Measurements from ENCODE around the gene STAT4. TPM values are rescaled to one million over a fixed set of nuclear protein-coding genes. Genes with fewer than 3 reads are reported as not detected.

STAT4 gene
- polyA plus RNA-seq, 1 donor (not counting 4 experiments of a cell fraction or from before 2014, with no cell fraction given), result 2.0 TPM

GRCh38 chr2:191143791-191144190 is 7.0 kb downstream of the STAT4 start:
- no peak overlapping the region for H3K4me2 ChIP-seq (ENCODE audit: control insufficient read depth, extremely low read depth, insufficient read depth, low read depth, low read length)
- no peaks in the 10 kb centered on the region for H3K36me3 ChIP-seq (ENCODE audit: control insufficient read depth in 2 of 2, extremely low read depth in 1 of 2, insufficient read depth in 2 of 2, low read length in 2 of 2)
- no peaks in the 10 kb centered on the region for H3K9me1 ChIP-seq (ENCODE audit: control insufficient read depth, extremely low read depth, insufficient read depth, low read length)
- H3K79me2 ChIP-seq (ENCODE audit: control insufficient read depth, insufficient read depth, low read length), result no peaks in the 10 kb centered on the region
- H3K27ac ChIP-seq (ENCODE audit: control insufficient read depth, insufficient read depth, low read length), result no peak overlapping the region
- no peaks in the 10 kb centered on the region for H3K27me3 ChIP-seq (ENCODE audit: control insufficient read depth, extremely low read depth, insufficient read depth, low read length)
- H3K9ac ChIP-seq (ENCODE audit: control insufficient read depth, extremely low read depth, insufficient read depth, low read length), result no peak overlapping the region
- no peak overlapping the region for H2AFZ ChIP-seq (ENCODE audit: control insufficient read depth, low read length)
- no peaks in the 10 kb centered on the region for H4K20me1 ChIP-seq (ENCODE audit: control insufficient read depth, extremely low read depth, insufficient read depth, low read length)
- DNase-seq (ENCODE audit: low read depth, low spot score), result no peak
- FAIRE-seq, result no peak
- H3K9me3 ChIP-seq (ENCODE audit: control insufficient read depth, low read depth, low read length), result no peaks in the 10 kb centered on the region
- no peak for TF ChIP-seq EZH2 (IDR thresholded peaks at IDR 0.05; ENCODE audit: low read length)
- TF ChIP-seq, protein P1, sequence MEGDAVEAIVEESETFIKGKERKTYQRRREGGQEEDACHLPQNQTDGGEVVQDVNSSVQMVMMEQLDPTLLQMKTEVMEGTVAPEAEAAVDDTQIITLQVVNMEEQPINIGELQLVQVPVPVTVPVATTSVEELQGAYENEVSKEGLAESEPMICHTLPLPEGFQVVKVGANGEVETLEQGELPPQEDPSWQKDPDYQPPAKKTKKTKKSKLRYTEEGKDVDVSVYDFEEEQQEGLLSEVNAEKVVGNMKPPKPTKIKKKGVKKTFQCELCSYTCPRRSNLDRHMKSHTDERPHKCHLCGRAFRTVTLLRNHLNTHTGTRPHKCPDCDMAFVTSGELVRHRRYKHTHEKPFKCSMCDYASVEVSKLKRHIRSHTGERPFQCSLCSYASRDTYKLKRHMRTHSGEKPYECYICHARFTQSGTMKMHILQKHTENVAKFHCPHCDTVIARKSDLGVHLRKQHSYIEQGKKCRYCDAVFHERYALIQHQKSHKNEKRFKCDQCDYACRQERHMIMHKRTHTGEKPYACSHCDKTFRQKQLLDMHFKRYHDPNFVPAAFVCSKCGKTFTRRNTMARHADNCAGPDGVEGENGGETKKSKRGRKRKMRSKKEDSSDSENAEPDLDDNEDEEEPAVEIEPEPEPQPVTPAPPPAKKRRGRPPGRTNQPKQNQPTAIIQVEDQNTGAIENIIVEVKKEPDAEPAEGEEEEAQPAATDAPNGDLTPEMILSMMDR (optimal IDR thresholded peaks at IDR 0.05 in 1 of 3, IDR thresholded peaks at IDR 0.05 in 1 of 3, conservative IDR thresholded peaks at IDR 0.05 in 1 of 3; ENCODE audit: extremely low read depth in 1 of 3, insufficient read depth in 2 of 3, low read length in 3 of 3), result no peak
- H3K4me1 ChIP-seq (ENCODE audit: control insufficient read depth, extremely low read depth, insufficient read depth, low read length), result peaks cover 7% of the 10 kb centered on the region
- dilution Hi-C loops (cut with MboI; ENCODE audit: extremely low pct_ligation_motif_present, low sequenced_read_pairs), result no loop called here
- H3K4me3 ChIP-seq (ENCODE audit: control insufficient read depth in 2 of 3, extremely low read depth in 1 of 3, insufficient read depth in 2 of 3, low read depth in 1 of 3, low read length in 3 of 3), result no peak overlapping the region

- Histone ChIP-seq H2AFZ (ENCODE audit: control insufficient read depth, low read length) (no peak overlapping the region), H3K27ac (ENCODE audit: control insufficient read depth, insufficient read depth, low read length) (no peak overlapping the region), H3K4me1 (ENCODE audit: control insufficient read depth, extremely low read depth, insufficient read depth, low read length) (no peaks in the 10 kb centered on the region), H4K20me1 (ENCODE audit: control insufficient read depth, extremely low read depth, insufficient read depth, low read length) (no peaks in the 10 kb centered on the region), H3K9me3 (ENCODE audit: control insufficient read depth, low read depth, low read length) (no peaks in the 10 kb centered on the region), H3K9ac (ENCODE audit: control insufficient read depth, extremely low read depth, insufficient read depth, low read length) (no peak overlapping the region), H3K4me3 (ENCODE audit: control insufficient read depth in 2 of 3, extremely low read depth in 1 of 3, insufficient read depth in 2 of 3, low read depth in 1 of 3, low read length in 3 of 3) (no peak overlapping the region), H3K36me3 (ENCODE audit: control insufficient read depth in 2 of 2, extremely low read depth in 1 of 2, insufficient read depth in 2 of 2, low read length in 2 of 2) (no peaks in the 10 kb centered on the region), H3K4me2 (ENCODE audit: control insufficient read depth, extremely low read depth, insufficient read depth, low read depth, low read length) (no peak overlapping the region), H3K9me1 (ENCODE audit: control insufficient read depth, extremely low read depth, insufficient read depth, low read length) (no peaks in the 10 kb centered on the region), H3K79me2 (ENCODE audit: control insufficient read depth, insufficient read depth, low read length) (no peaks in the 10 kb centered on the region), H3K27me3 (ENCODE audit: control insufficient read depth, extremely low read depth, insufficient read depth, low read length) (no peaks in the 10 kb centered on the region)
- dilution Hi-C loops (cut with MboI; ENCODE audit: extremely low pct_ligation_motif_present, low sequenced_read_pairs), result no loop called here
- FAIRE-seq, result no peak
- TF ChIP-seq EZH2 (IDR thresholded peaks at IDR 0.05; ENCODE audit: low read length), result no peak
- TF ChIP-seq, protein P1 (optimal IDR thresholded peaks at IDR 0.05 in 1 of 3, IDR thresholded peaks at IDR 0.05 in 1 of 3, conservative IDR thresholded peaks at IDR 0.05 in 1 of 3; ENCODE audit: extremely low read depth in 1 of 3, insufficient read depth in 2 of 3, low read length in 3 of 3), result no peak
- no peak for DNase-seq (ENCODE audit: low read depth, low spot score)
Observed at GRCh38 chr2:191128911-191129304, 21.9 kb downstream of the STAT4 start.

All from keratinocyte (primary cell).